ENCODE data around the gene CYP1A2.
A peak's percentile ranks its signal among the peaks of the same experiment; 100 is the strongest.

CYP1A2 gene

DNA sequence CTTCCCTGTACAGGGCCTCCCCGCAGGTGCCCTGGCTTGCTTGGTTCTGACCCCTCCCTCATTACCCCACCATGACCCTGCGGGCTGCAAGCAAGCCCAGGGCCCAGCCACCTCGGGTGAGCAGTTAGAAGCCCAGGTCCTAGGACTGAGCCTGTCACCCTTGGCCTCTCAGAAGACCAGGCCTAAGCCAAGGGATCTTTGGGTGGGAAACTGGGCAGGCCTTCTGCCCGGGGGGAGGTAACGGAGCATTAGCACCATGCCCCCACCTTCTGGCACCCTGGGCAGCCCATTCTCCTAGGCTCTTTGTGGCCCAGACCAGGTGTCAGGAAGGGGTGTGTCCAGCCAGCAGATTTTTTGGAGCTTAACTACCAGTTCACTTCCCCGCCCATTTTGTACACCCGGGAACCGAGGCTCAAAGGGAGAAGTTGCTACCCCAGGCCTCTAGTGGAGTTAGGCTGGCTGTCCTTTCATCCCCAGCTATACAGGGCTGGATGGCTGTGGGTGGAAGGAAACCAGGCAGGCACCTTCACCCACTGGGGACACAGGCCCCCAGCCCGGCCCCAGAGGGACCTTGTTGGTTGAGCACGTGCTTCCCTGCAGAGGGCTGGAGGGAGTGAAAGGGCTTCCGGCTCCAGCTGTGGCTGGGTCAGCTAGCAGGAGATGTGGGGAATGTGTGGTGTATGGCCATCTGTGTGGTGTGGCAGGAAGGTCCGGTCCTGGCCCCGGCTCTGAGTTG lies 34.6 kb downstream of the CYP1A2 start (continued):
- TF ChIP-seq, protein P1, sequence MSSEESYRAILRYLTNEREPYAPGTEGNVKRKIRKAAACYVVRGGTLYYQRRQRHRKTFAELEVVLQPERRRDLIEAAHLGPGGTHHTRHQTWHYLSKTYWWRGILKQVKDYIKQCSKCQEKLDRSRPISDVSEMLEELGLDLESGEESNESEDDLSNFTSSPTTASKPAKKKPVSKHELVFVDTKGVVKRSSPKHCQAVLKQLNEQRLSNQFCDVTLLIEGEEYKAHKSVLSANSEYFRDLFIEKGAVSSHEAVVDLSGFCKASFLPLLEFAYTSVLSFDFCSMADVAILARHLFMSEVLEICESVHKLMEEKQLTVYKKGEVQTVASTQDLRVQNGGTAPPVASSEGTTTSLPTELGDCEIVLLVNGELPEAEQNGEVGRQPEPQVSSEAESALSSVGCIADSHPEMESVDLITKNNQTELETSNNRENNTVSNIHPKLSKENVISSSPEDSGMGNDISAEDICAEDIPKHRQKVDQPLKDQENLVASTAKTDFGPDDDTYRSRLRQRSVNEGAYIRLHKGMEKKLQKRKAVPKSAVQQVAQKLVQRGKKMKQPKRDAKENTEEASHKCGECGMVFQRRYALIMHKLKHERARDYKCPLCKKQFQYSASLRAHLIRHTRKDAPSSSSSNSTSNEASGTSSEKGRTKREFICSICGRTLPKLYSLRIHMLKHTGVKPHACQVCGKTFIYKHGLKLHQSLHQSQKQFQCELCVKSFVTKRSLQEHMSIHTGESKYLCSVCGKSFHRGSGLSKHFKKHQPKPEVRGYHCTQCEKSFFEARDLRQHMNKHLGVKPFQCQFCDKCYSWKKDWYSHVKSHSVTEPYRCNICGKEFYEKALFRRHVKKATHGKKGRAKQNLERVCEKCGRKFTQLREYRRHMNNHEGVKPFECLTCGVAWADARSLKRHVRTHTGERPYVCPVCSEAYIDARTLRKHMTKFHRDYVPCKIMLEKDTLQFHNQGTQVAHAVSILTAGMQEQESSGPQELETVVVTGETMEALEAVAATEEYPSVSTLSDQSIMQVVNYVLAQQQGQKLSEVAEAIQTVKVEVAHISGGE (tag by site-specific recombination; conservative IDR thresholded peaks at IDR 0.05; ENCODE audit: low read depth): peak; percentile 46
- no peak for TF ChIP-seq ZNF132 (tag by site-specific recombination; IDR thresholded peaks at IDR 0.05; ENCODE audit: borderline replicate concordance)
- TF ChIP-seq ZNF324 (tag by site-specific recombination; IDR thresholded peaks at IDR 0.05): no peak
- TF ChIP-seq ZNF341 (tag by site-specific recombination; IDR thresholded peaks at IDR 0.05; ENCODE audit: low read depth): peak; percentile 70
- peak; percentile 37; the same call in 1 of the 2 replicates for TF ChIP-seq ZFP69B (tag by site-specific recombination; IDR thresholded peaks at IDR 0.05)
- TF ChIP-seq BCL11B (tag by site-specific recombination; IDR thresholded peaks at IDR 0.05; ENCODE audit: low read depth): peak; percentile 46; the same call in 1 of the 2 replicates
- TF ChIP-seq SP7 (tag by site-specific recombination; IDR thresholded peaks at IDR 0.05): peak; percentile 46; the same call in 1 of the 2 replicates
- peak; percentile 82 for TF ChIP-seq ZNF335 (tag by site-specific recombination; conservative IDR thresholded peaks at IDR 0.05)
- TF ChIP-seq ZNF366 (tag by site-specific recombination; conservative IDR thresholded peaks at IDR 0.05): peak; percentile 33; the same call in 1 of the 2 replicates
- peak; percentile 66; the same call in 1 of the 2 replicates for TF ChIP-seq ZNF660 (tag by site-specific recombination; IDR thresholded peaks at IDR 0.05)
- 0 out of 2 replicates have a peak, but pooled peaks have one; percentile 36 for TF ChIP-seq ZBTB8A (tag by site-specific recombination; IDR thresholded peaks at IDR 0.05)
- no peak for TF ChIP-seq ZNF510 (tag by site-specific recombination; IDR thresholded peaks at IDR 0.05; ENCODE audit: insufficient replicate concordance)
- TF ChIP-seq, protein P2, sequence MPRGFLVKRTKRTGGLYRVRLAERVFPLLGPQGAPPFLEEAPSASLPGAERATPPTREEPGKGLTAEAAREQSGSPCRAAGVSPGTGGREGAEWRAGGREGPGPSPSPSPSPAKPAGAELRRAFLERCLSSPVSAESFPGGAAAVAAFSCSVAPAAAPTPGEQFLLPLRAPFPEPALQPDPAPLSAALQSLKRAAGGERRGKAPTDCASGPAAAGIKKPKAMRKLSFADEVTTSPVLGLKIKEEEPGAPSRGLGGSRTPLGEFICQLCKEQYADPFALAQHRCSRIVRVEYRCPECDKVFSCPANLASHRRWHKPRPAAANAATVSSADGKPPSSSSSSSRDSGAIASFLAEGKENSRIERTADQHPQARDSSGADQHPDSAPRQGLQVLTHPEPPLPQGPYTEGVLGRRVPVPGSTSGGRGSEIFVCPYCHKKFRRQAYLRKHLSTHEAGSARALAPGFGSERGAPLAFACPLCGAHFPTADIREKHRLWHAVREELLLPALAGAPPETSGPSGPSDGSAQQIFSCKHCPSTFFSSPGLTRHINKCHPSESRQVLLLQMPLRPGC (tag by site-specific recombination; IDR thresholded peaks at IDR 0.05): 0 out of 2 replicates have a peak, but pooled peaks have one; percentile 15
- TF ChIP-seq, protein P3, sequence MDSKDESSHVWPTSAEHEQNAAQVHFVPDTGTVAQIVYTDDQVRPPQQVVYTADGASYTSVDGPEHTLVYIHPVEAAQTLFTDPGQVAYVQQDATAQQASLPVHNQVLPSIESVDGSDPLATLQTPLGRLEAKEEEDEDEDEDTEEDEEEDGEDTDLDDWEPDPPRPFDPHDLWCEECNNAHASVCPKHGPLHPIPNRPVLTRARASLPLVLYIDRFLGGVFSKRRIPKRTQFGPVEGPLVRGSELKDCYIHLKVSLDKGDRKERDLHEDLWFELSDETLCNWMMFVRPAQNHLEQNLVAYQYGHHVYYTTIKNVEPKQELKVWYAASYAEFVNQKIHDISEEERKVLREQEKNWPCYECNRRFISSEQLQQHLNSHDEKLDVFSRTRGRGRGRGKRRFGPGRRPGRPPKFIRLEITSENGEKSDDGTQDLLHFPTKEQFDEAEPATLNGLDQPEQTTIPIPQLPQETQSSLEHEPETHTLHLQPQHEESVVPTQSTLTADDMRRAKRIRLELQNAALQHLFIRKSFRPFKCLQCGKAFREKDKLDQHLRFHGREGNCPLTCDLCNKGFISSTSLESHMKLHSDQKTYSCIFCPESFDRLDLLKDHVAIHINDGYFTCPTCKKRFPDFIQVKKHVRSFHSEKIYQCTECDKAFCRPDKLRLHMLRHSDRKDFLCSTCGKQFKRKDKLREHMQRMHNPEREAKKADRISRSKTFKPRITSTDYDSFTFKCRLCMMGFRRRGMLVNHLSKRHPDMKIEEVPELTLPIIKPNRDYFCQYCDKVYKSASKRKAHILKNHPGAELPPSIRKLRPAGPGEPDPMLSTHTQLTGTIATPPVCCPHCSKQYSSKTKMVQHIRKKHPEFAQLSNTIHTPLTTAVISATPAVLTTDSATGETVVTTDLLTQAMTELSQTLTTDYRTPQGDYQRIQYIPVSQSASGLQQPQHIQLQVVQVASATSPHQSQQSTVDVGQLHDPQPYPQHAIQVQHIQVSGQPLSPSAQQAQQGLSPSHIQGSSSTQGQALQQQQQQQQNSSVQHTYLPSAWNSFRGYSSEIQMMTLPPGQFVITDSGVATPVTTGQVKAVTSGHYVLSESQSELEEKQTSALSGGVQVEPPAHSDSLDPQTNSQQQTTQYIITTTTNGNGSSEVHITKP (tag by site-specific recombination; IDR thresholded peaks at IDR 0.05): peak; percentile 47; the same call in 1 of the 2 replicates
- peak; percentile 77 for TF ChIP-seq GLIS1 (tag by site-specific recombination; IDR thresholded peaks at IDR 0.05)
- peak; percentile 79 for TF ChIP-seq KLF9 (tag by site-specific recombination; IDR thresholded peaks at IDR 0.05; ENCODE audit: low read depth)
- TF ChIP-seq, protein P4, sequence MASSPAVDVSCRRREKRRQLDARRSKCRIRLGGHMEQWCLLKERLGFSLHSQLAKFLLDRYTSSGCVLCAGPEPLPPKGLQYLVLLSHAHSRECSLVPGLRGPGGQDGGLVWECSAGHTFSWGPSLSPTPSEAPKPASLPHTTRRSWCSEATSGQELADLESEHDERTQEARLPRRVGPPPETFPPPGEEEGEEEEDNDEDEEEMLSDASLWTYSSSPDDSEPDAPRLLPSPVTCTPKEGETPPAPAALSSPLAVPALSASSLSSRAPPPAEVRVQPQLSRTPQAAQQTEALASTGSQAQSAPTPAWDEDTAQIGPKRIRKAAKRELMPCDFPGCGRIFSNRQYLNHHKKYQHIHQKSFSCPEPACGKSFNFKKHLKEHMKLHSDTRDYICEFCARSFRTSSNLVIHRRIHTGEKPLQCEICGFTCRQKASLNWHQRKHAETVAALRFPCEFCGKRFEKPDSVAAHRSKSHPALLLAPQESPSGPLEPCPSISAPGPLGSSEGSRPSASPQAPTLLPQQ (tag by site-specific recombination; IDR thresholded peaks at IDR 0.05): peak; percentile 40
- TF ChIP-seq SP2 (tag by site-specific recombination; IDR thresholded peaks at IDR 0.05): peak; percentile 36; the same call in 1 of the 2 replicates

Measured in HEK293 (cell line).